HepG2 (cell line): ENCODE results near the gene HSD11B2. TPM values are rescaled to one million over a fixed set of nuclear protein-coding genes. Genes with fewer than 3 reads are reported as not detected.

Source experiments
- ATAC-seq: fragments of 200-7000 bp; cut with Tn5 transposase; 3 replicates; pipeline ENCODE4 v1.9.1; 2020; ENCODE audit warnings: mild to moderate bottlenecking, moderate library complexity
- BruUV-seq: library from RNA; stranded (reverse); fragments of 400-500 nt; replicated peaks from 2 replicates; lab custom pipeline; 2021; lab: Mats Ljungman, UMichigan
- CTCF ChIA-PET: fragments of 300-600 bp; formaldehyde crosslinking; extraction: SDS; loops from one replicate; lab custom pipeline; 2021; ENCODE audit warnings: low total read pairs, inconsistent platforms, low intra/inter-chr PET ratio; lab: Yijun Ruan, JAX
- POLR2A ChIA-PET: fragments of 350-600 bp; sonication (Branson Sonifier 250); formaldehyde crosslinking; loops from one replicate; lab custom pipeline; 2020; ENCODE audit warnings: antibody characterized with exemption, inconsistent platforms; lab: Yijun Ruan, JAX
- DNase-seq: peaks from one replicate; pipeline ENCODE4 v3.0.0-alpha.2; 2015; ENCODE audit warnings: low spot score
- FAIRE-seq: peaks from 3 replicates; lab custom pipeline; 2011; peaks lifted over from hg19 to GRCh38; lab: Jason Lieb, UNC
- H2AFZ ChIP-seq: one replicate; pipeline ENCODE4 v1.6.1; 2011; ENCODE audit warnings: low read length, inconsistent platforms
- H3K27ac ChIP-seq: fragments of 300-600 bp; 3 replicates; pipeline ENCODE4 v1.8.0; 2011; ENCODE audit warnings: mixed run types, mild to moderate bottlenecking, mixed read lengths, low read length, inconsistent platforms; ENCODE audit not compliant: insufficient read depth; ENCODE audit errors: extremely low read length
- H3K27me3 ChIP-seq, 2 experiments: fragments of 200-600 bp in 1 of 2; 2 replicates in 1 of 2; 3 replicates in 1 of 2; pipeline versions ENCODE4 v1.6.0 to v1.8.0; 2011; ENCODE audit warnings: low read length in 2 of 2, mild to moderate bottlenecking in 2 of 2, moderate library complexity in 2 of 2, inconsistent platforms in 1 of 2; ENCODE audit not compliant: insufficient read depth in 2 of 2, control insufficient read depth in 1 of 2
- H3K36me3 ChIP-seq, 2 experiments: fragments of 200-600 bp in 1 of 2; replicated peaks in 1 of 2; 2 replicates in 1 of 2; 3 replicates in 1 of 2; pipeline versions ENCODE4 v1.5.1 to v1.8.0; 2011; ENCODE audit warnings: low read length in 2 of 2, inconsistent platforms in 1 of 2; ENCODE audit not compliant: insufficient read depth in 2 of 2, control insufficient read depth in 1 of 2
- H3K4me1 ChIP-seq: 2 replicates; pipeline ENCODE4 v1.5.1; 2012; ENCODE audit warnings: low read length, inconsistent platforms; ENCODE audit not compliant: insufficient read depth
- H3K4me2 ChIP-seq: 2 replicates; pipeline ENCODE4 v1.6.0; 2011; ENCODE audit warnings: low read depth, low read length, inconsistent platforms
- H3K4me3 ChIP-seq, 3 experiments: fragments of 200-600 bp in 1 of 3; sonication (generic), shearing (Covaris generic) in 1 of 3; replicated peaks in 1 of 3; 2 replicates each; pipeline ENCODE4 v1.5.1; 2011 to 2016; ENCODE audit warnings: low read length in 3 of 3, inconsistent platforms in 2 of 3, low read depth in 2 of 3, mild to moderate bottlenecking in 2 of 3, control low read depth in 1 of 3, mixed read lengths in 1 of 3; ENCODE audit not compliant: insufficient read depth in 1 of 3
- H3K79me2 ChIP-seq: one replicate; pipeline ENCODE4 v1.6.1; 2011; ENCODE audit warnings: low read length, inconsistent platforms; ENCODE audit not compliant: insufficient read depth
- H3K9ac ChIP-seq: 2 replicates; pipeline ENCODE4 v1.6.0; 2011; ENCODE audit warnings: mild to moderate bottlenecking, low read depth, low read length, inconsistent platforms; ENCODE audit not compliant: insufficient read depth
- H3K9me3 ChIP-seq: 2 replicates; pipeline ENCODE4 v1.5.1; 2012; ENCODE audit warnings: mild to moderate bottlenecking, low read length
- H4K20me1 ChIP-seq: 2 replicates; pipeline ENCODE4 v1.6.0; 2011; ENCODE audit warnings: inconsistent platforms, mild to moderate bottlenecking, low read length, moderate library complexity; ENCODE audit not compliant: insufficient read depth
- CHD4 ChIP-seq: fragments of 200-600 bp; sonication (generic); IDR thresholded peaks from 2 replicates; pipeline ENCODE4 v1.7.0; 2017; ENCODE audit warnings: mild to moderate bottlenecking, low read length, borderline replicate concordance
- HES4 ChIP-seq: sonication (generic); formaldehyde crosslinking; IDR thresholded peaks from 2 replicates; pipeline ENCODE4 v1.9.0; 2021; ENCODE audit warnings: mild to moderate bottlenecking, missing genetic modification reagents, borderline replicate concordance
- MTA1 ChIP-seq: sonication (generic); formaldehyde crosslinking; IDR thresholded peaks from 2 replicates; pipeline ENCODE4 v1.4.0; 2020; ENCODE audit warnings: missing genetic modification reagents, mild to moderate bottlenecking, borderline replicate concordance
- PHF8 ChIP-seq: sonication (generic); formaldehyde crosslinking; IDR thresholded peaks from 2 replicates; pipeline ENCODE4 v1.5.0; 2020; ENCODE audit warnings: missing genetic modification reagents
- SMYD3 ChIP-seq: sonication (generic); formaldehyde crosslinking; IDR thresholded peaks from 2 replicates; pipeline ENCODE4 v1.8.1; 2023; ENCODE audit warnings: mild to moderate bottlenecking, missing genetic modification reagents
- WGBS: methylation state at CpG from one replicate; pipeline ENCODE4 v1.1.6; 2017; ENCODE audit warnings: low lambda C conversion rate; 5-methylcytosine and 5-hydroxymethylcytosine counted together
- in situ Hi-C: cut with HindIII; loops from 2 replicates; pipeline ENCODE4 v1.10.0; 2017; ENCODE audit warnings: low pct_unique_long_range_greater_than_20kb; ENCODE audit not compliant: extremely low pct_ligation_motif_present
- intact Hi-C: fragments of 100-400 bp; cut with micrococcal nuclease; formaldehyde crosslinking; loops from one replicate; pipeline ENCODE4 v1.10.0; 2022; ENCODE audit not compliant: unreplicated experiment
- polyA plus RNA-seq, 8 experiments: library from polyadenylated mRNA; depleted of rRNA in 3 of 8; stranded (reverse) in 7 of 8; unstranded in 1 of 8; fragments of >200 nt; fragmentation: Illumina TruSeq in 4 of 8; extraction: Trizol in 4 of 8; gene quantifications; 2 replicates each; pipeline versions ENCODE4 v1.2.1 to v1.2.3, GENCODE V29; 2011 to 2016; ENCODE audit warnings: low read depth in 4 of 8, missing spikeins in 1 of 8, mixed read lengths in 1 of 8; ENCODE audit not compliant: insufficient read depth in 1 of 8
- total RNA-seq, 5 experiments: library from RNA; depleted of rRNA; stranded (reverse); fragments of >200 nt; fragmentation: Illumina TruSeq; extraction: Trizol; gene quantifications; 2 replicates each; pipeline ENCODE4 v1.2.3, GENCODE V29; 2016; ENCODE audit warnings: low read depth in 1 of 5

Gene HSD11B2
- total and polyA plus RNA-seq, 2 of the 13 experiments (the other 11 are each of a cell fraction or from before 2014, with no cell fraction given) = 8.9 to 13.6 TPM

DNA sequence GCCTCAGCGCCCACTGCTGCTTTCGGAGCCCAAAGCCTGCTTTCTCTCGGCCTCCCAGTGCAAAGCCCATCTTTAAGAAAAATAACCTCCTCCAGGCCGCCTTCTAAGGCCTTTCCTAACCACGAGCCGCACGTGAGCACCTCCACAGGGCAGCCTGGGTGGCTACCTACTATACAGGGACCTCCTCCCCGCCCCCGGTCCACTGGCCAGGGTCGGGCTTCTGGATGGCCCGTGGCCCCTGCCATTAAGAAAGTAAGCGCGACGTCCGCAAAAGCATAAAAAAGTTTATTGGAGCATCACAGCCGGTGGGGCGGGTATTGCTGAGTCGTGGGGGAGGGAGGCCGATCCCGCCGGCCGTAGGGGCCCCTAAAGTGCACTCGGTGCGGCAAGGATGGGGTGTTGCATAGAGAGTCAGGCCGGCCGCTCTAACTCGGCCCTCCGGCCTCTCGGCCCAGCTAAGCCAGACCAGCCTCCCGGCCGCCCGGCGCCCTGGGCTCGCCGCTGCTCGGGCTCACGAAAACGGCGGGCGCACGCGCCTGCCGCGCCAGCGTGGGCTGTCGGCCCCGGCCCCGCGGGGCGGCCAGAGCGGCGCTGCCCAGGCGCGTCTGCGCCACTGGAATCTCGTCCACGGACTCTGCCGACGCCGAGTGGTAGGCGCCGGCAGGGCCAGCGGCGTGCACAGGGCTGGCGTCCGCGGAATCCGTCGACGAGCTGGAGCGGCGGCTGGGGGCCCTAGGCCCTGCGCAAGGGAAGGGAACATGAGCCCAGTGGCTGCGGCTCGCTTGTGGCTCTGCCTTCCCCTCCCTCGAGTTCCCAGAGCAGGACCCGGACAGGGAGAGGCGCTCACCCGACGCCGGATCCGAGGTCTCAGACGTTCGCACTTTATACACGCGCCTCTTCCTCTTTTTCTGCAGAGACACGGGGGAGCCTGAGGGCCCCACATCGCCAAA, 36.5 kb upstream of the HSD11B2 start:
- no peaks in the 10 kb centered on the region for H3K79me2 ChIP-seq
- H3K4me2 ChIP-seq = no peak overlapping the region
- 0 out of 2 replicates have a peak, but pooled peaks have one; percentile 8 for TF ChIP-seq PHF8 (CRISPR knock-in tag)
- TF ChIP-seq SMYD3 = no peak
- TF ChIP-seq CHD4 = no peak
- TF ChIP-seq, all 625 proteins: peak for 1
- FAIRE-seq = no peak
- Histone ChIP-seq H3K9ac (no peak overlapping the region), H4K20me1 (no peaks in the 10 kb centered on the region), H3K36me3 (no peaks in the 10 kb centered on the region), H3K27ac (no peak overlapping the region), H2AFZ (no peak overlapping the region), H3K9me3 (no peaks in the 10 kb centered on the region), H3K4me3 (no peak overlapping the region), H3K27me3 (peaks cover 2 to 53% of the 10 kb centered on the region in 2 experiments; a peak in 4 of 5 replicates), H3K4me1 (peaks cover 44% of the 10 kb centered on the region)
- intact Hi-C loops (no loop called here), in situ Hi-C loops (no loop called here)
- ATAC-seq = no peak
- WGBS = 86% methylated on average over 84 of the region's 88 CpGs
- ChIA-PET CTCF (interaction anchor here (0.9 to 2.5 kb wide), 2 partner anchors 45 to 67 kb away, joined by 3 to 13 read pairs; partner anchors contain the start of genes KCTD19 and LRRC36), POLR2A (no interaction called here)
- no peak for DNase-seq
- BruUV-seq = no TSS peak

DNA sequence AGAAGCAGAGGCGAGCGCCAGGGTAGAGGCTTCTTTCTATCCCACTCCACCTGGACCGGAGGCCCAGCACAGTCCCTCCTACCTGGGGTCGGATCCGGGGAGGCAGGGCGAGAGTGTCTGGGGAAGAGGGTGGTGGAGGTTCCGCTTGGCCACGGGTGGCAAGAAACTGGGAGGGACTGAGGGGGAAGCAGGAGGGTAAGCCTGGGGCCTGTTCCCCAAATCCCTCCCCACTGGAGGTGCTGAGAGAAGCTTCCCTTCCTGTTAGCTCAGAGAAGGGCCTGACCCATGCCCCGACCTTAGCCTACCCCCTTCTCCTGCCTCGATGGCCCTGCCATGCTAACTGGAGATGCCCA, 35.8 kb upstream of the HSD11B2 start:
- Histone ChIP-seq H3K4me3 (no peak overlapping the region), H4K20me1 (no peaks in the 10 kb centered on the region), H3K9me3 (no peaks in the 10 kb centered on the region), H3K27me3 (peaks cover 0 to 47% of the 10 kb centered on the region in 2 experiments; a peak in 4 of 5 replicates), H3K36me3 (no peaks in the 10 kb centered on the region), H3K4me1 (peaks cover 44% of the 10 kb centered on the region), H3K4me2 (no peak overlapping the region), H2AFZ (no peak overlapping the region), H3K27ac (no peak overlapping the region), H3K9ac (no peak overlapping the region), H3K79me2 (no peaks in the 10 kb centered on the region)
- DNase-seq = no peak
- no TSS peak for BruUV-seq
- ATAC-seq = no peak
- no peak for TF ChIP-seq HES4 (CRISPR knock-in tag)
- TF ChIP-seq MTA1 = 0 out of 2 replicates have a peak, but pooled peaks have one; percentile 15
- in situ Hi-C loops = no loop called here
- intact Hi-C loops = no loop called here
- CTCF ChIA-PET = no interaction called here
- POLR2A ChIA-PET = no interaction called here
- WGBS = 50% methylated on average over 9 of the region's 10 CpGs
- FAIRE-seq = no peak
